Measurements from ENCODE around the gene FGD2. TPM values are rescaled to one million over a fixed set of nuclear protein-coding genes. Genes with fewer than 3 reads are reported as not detected.

The FGD2 gene
- total and polyA plus RNA-seq, 9 of the 15 experiments (the other 6 are each of a cell fraction or from before 2014, with no cell fraction given), result 0.09 TPM; not detected in 8

GRCh38 chr6:36989264-36989663 lies 16.2 kb upstream of the FGD2 start:
- Histone ChIP-seq H3K36me3 (ENCODE audit: control insufficient read depth, insufficient read depth, low read length) (peaks cover under 1% of the 10 kb centered on the region; the same call in 2 of the 3 replicates), H3K27me3 (ENCODE audit: control insufficient read depth in 2 of 2, insufficient read depth in 2 of 2, low read length in 2 of 2) (peaks cover 2 to 5% of the 10 kb centered on the region in 2 experiments), H3K4me2 (ENCODE audit: insufficient read depth, low read length) (no peak overlapping the region), H3K27ac (ENCODE audit: extremely low read depth, low read depth, low read length) (no peak overlapping the region), H3K9ac (ENCODE audit: insufficient read depth in 1 of 2, low read depth in 2 of 2, low read length in 2 of 2) (no peak overlapping the region), H3K4me3 (no peak overlapping the region), H3K79me2 (ENCODE audit: control insufficient read depth, insufficient read depth, low read length) (peaks cover 26% of the 10 kb centered on the region), H3K9me1 (ENCODE audit: control insufficient read depth, insufficient read depth, low read length) (no peaks in the 10 kb centered on the region), H3K9me3 (replicated peaks; ENCODE audit: control insufficient read depth, insufficient read depth, low read depth, low read length) (no peaks in the 10 kb centered on the region; the same call in 1 of the 2 replicates), H2AFZ (ENCODE audit: low read depth, low read length) (peak overlapping the region; percentile 14; the same call in 1 of the 2 replicates), H3K4me1 (replicated peaks in 1 of 2; ENCODE audit: control insufficient read depth in 2 of 2, insufficient read depth in 2 of 2, low read length in 2 of 2) (peaks cover 14 to 26% of the 10 kb centered on the region in 2 experiments), H4K20me1 (replicated peaks; ENCODE audit: control insufficient read depth, insufficient read depth, low read length) (peaks cover 8% of the 10 kb centered on the region)
- DNase-seq (ENCODE audit: extremely low read depth in 1 of 4, low spot score in 3 of 4), result no peak
- no TSS peak for BruUV-seq (replicated peaks)
- 31% methylated on average over 6 of the region's 6 CpGs for WGBS (ENCODE audit: insufficient coverage, low coverage, missing lambda C conversion rate)
- intact Hi-C loops (cut with micrococcal nuclease), result loop anchor here (1.0 to 5.0 kb wide), 2 partner anchors 14 to 102 kb away; partner anchors contain the start of gene C6orf89
- in situ Hi-C loops (cut with MboI), result no loop called here
- POLR2A ChIA-PET, result interaction anchor here (1.6 kb wide), 1 partner anchor 12 kb away, joined by 5 read pairs; no protein-coding TSS in a partner anchor
- no peak for FAIRE-seq
- TF ChIP-seq ZBTB43 (CRISPR knock-in tag; IDR thresholded peaks at IDR 0.05) (no peak), ZNF695 (CRISPR knock-in tag; IDR thresholded peaks at IDR 0.05) (no peak), TBL1XR1 (IDR thresholded peaks at IDR 0.05; ENCODE audit: low read length in 2 of 2) (no peak), RB1 (IDR thresholded peaks at IDR 0.05; ENCODE audit: low read depth) (no peak), RFX7 (CRISPR knock-in tag; IDR thresholded peaks at IDR 0.05) (no peak), PHB2 (IDR thresholded peaks at IDR 0.05; ENCODE audit: low read depth) (no peak), MCM2 (IDR thresholded peaks at IDR 0.05; ENCODE audit: low read depth) (no peak), KDM5B (IDR thresholded peaks at IDR 0.05; ENCODE audit: insufficient replicate concordance, low read depth, low read length) (no peak), TSC22D4 (tag; IDR thresholded peaks at IDR 0.05) (no peak), TAF15 (IDR thresholded peaks at IDR 0.05; ENCODE audit: low read depth, low read length) (no peak), ZNF41 (CRISPR knock-in tag; conservative IDR thresholded peaks at IDR 0.05) (no peak)
- TF ChIP-seq, protein P1, sequence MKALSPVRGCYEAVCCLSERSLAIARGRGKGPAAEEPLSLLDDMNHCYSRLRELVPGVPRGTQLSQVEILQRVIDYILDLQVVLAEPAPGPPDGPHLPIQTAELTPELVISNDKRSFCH (CRISPR knock-in tag; IDR thresholded peaks at IDR 0.05), result no peak
- TF ChIP-seq, protein P1 (tag; IDR thresholded peaks at IDR 0.05), result no peak
- TF ChIP-seq, protein P2, sequence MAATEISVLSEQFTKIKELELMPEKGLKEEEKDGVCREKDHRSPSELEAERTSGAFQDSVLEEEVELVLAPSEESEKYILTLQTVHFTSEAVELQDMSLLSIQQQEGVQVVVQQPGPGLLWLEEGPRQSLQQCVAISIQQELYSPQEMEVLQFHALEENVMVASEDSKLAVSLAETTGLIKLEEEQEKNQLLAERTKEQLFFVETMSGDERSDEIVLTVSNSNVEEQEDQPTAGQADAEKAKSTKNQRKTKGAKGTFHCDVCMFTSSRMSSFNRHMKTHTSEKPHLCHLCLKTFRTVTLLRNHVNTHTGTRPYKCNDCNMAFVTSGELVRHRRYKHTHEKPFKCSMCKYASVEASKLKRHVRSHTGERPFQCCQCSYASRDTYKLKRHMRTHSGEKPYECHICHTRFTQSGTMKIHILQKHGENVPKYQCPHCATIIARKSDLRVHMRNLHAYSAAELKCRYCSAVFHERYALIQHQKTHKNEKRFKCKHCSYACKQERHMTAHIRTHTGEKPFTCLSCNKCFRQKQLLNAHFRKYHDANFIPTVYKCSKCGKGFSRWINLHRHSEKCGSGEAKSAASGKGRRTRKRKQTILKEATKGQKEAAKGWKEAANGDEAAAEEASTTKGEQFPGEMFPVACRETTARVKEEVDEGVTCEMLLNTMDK (IDR thresholded peaks at IDR 0.05; ENCODE audit: borderline replicate concordance, insufficient read depth, low read depth, low read length, poor library complexity, severe bottlenecking), result no peak
- ATAC-seq, result no peak
- CTCF ChIA-PET (ENCODE audit: low intra/inter-chr PET ratio), result no interaction called here
